Mucosa of stomach (tissue), 1 donor: Measurements from ENCODE around the gene PRSS22.

Experiments used
- H3K27me3 ChIP-seq: one replicate; pipeline ENCODE4 v1.7.0; 2013; ENCODE audit warnings: mild to moderate bottlenecking, low read length; ENCODE audit not compliant: control insufficient read depth, insufficient read depth
- H3K36me3 ChIP-seq: one replicate; pipeline ENCODE4 v1.7.0; 2013; ENCODE audit warnings: low read length; ENCODE audit not compliant: control insufficient read depth, insufficient read depth
- H3K4me1 ChIP-seq: one replicate; pipeline ENCODE4 v1.7.0; 2013; ENCODE audit warnings: mild to moderate bottlenecking, low read length; ENCODE audit not compliant: control insufficient read depth, insufficient read depth
- H3K4me3 ChIP-seq: one replicate; pipeline ENCODE4 v1.7.0; 2013; ENCODE audit warnings: low read length
- H3K9ac ChIP-seq: one replicate; pipeline ENCODE4 v1.7.0; 2013; ENCODE audit warnings: mild to moderate bottlenecking, low read length, moderate library complexity
- H3K9me3 ChIP-seq: one replicate; pipeline ENCODE4 v1.7.0; 2013; ENCODE audit warnings: mild to moderate bottlenecking, low read length, moderate library complexity; ENCODE audit not compliant: control insufficient read depth
- donor health status: Pancreatic carcinoma.

PRSS22 gene

DNA sequence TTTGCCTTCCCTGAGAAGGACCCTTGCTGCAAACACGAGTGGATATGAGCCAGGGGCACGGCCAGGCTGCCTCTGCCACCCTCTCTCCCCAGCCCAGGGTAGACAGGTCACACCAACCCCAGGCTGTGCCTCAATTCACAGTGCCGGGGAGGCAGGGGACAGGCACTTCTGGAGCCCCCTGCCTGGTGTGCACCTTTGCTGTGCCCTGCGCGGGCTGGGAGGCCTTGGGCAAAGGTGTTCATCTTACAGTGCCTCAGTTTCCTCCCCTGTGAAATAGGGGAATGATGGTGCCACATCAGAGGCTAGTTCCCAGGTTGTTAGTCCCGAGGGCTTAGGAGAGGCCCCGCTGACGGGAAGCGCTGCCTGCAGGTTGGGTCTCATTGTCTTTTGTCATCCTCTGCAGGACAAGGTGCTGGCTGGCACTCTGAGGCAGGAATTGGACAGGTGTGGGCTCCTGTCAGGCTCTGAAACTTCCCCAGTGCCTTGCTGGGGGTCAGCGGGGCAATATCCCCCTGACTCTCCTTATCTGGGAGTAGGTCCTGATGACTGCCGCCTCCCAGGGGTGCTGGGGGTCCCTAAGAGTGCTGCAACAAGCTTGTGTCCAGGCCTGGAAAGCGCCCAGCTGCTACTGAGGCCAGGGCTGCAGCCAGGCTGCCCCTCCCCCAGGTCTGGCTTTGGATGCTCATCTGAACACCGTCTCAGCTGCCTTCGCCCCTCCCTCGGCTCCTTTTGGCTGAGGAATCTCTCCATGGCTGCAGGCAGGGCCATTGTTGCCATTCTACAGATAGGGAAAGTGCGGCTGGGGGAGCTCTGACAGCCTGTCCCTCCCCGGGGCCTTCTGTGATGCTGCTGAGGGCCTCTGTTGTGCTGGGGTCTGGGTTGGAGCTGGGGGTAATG is 37.8 kb downstream of the PRSS22 start:
- Histone ChIP-seq H3K4me3 (no peak overlapping the region), H3K9me3 (no peaks in the 10 kb centered on the region), H3K4me1 (peaks cover 8% of the 10 kb centered on the region), H3K9ac (no peak overlapping the region), H3K36me3 (no peaks in the 10 kb centered on the region), H3K27me3 (peaks cover 5% of the 10 kb centered on the region)

DNA sequence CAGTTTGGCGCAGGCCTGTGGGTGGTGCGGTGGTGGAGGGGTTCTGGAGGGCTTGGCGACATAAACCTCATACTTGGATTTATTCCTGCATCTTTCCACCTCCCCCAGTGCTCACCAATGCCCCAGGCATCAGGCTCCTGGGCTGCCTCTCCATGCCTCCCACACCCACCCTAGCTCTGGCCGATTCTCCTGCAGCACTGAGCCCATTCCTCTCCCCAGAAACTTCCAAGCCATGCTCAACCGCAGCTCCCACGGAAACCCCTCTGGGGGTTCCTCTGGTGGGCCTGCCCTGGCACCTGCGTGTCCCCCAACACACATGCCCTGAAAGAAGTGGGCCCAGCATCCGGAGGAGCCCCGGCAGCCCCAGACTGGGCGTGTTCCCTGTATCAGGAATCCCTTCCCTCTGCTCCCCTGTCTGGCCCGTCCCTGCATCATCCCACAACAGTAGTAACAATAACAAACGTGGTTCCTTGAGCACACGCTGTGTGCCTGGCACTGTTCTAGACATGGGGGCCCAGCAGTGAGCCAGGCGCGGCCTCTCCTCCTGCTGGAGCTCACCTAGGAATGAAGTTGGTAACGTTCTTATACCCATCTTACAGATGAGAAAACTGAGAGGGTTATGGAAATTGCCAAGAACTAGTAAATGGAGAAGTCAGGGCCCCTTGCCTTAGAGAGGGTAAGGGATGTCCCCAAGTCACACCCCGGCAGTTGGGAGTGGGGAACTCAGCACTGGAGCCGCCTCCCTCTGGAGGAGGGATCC is 38.6 kb downstream of the PRSS22 start:
- no peak overlapping the region for H3K4me3 ChIP-seq
- H3K36me3 ChIP-seq = no peaks in the 10 kb centered on the region
- no peaks in the 10 kb centered on the region for H3K4me1 ChIP-seq
- peaks cover 6% of the 10 kb centered on the region for H3K27me3 ChIP-seq
- no peak overlapping the region for H3K9ac ChIP-seq
- no peaks in the 10 kb centered on the region for H3K9me3 ChIP-seq

DNA sequence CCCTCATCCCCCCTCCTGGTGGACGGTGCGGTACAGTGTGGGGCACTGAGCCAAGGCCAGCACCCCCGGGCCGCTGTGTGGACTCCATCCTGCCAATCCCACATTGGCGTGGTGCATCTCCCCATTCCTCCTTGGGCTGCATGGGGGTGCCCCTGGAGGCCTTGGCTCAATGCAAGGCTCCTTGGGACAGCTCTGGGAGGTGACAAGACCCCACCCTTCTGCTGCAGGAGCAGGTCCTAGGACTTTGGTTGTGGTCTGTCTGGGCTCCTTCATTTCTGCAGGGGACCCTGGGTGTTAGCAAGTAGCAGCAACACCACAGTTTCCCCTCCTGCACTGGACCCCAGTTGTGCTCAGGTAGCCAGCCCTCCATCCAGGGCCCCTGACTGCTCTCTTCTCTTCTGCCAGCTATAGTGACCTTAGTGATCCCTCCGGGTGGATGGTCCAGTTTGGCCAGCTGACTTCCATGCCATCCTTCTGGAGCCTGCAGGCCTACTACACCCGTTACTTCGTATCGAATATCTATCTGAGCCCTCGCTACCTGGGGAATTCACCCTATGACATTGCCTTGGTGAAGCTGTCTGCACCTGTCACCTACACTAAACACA is 39.6 kb downstream of the PRSS22 start:
- Histone ChIP-seq H3K4me1 (no peaks in the 10 kb centered on the region), H3K4me3 (no peak overlapping the region), H3K27me3 (peaks cover 6% of the 10 kb centered on the region), H3K36me3 (no peaks in the 10 kb centered on the region), H3K9ac (no peak overlapping the region), H3K9me3 (no peaks in the 10 kb centered on the region)

DNA sequence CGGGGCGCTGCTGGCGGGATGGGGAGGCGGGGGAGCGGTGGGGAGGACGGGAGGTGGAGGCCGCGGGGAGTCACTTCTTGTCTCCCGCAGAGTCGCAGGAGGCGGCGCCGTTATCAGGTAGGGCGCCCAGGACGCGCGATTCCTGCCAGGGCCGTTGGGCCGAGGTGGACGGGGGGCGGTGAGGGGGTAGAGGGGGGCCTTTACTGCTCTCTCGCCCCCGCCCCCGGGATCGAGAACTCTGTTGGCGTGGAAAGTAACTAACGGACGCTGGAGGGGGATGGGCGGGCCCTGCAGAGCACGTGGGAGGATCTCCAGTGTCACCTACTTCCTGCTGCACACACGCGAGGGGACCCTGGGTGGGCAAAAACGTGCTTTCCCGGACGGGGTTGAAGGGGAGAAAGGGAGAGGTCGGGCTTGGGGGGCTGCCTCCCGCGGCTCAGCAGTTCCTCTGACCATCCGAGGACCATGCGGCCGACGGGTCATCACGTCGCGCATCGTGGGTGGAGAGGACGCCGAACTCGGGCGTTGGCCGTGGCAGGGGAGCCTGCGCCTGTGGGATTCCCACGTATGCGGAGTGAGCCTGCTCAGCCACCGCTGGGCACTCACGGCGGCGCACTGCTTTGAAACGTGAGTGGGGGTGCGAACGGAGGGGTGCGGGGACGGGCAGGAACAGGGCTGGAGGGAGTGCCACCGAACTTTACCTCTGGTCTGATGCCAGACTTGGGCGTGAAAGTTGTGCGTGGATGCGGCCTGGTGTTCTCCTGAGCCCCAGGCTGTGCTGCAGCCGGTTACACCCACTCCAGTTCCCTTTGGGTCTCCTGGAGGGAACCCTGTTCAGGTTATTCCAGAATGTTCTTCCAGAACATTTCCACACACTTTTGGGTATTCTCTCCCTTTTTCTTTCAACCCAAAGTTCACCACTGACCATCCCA is 40.4 kb downstream of the PRSS22 start:
- no peak overlapping the region for H3K9ac ChIP-seq
- no peak overlapping the region for H3K4me3 ChIP-seq

DNA sequence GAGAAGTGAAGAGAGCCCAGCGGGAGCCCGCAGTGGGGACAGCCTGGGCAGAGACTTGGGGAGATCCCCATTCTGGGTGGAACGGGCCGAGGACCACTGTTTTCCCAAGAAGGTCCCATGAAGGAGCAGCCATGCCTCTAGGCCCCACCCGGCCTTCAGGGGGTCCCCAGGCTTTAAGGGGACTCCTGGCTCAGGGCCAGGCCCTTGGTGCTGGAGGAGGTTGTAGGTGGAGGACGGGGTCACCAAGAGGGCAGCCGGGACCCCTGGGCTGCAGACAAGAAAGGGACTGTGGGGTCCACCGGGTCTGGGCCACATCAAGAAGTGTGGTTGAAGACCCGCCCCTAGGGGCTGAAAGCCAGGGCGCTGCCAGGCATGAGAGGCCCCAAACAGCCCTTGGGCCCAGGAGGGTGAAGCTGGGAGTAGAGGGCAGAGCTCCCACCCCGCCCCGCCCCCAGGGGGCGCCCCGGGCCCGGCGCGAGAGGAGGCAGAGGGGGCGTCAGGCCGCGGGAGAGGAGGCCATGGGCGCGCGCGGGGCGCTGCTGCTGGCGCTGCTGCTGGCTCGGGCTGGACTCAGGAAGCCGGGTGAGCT is 41.1 kb downstream of the PRSS22 start, which contains the start of gene PRSS21:
Gene PRSS21 (plus strand): TSS at position 487 of the 589 bp plus-strand sequence. CDS start 32 bp downstream, at position 519.
- H3K9ac ChIP-seq = no peak within 1 kb of the TSS
- no peaks in the 10 kb centered on the region for H3K36me3 ChIP-seq
- H3K27me3 ChIP-seq = peaks cover 6% of the 10 kb centered on the region
- H3K9me3 ChIP-seq = no peaks in the 10 kb centered on the region
- no peak within 1 kb of the TSS for H3K4me3 ChIP-seq
- peaks cover 6% of the 10 kb centered on the region for H3K4me1 ChIP-seq

More for the DNA sequence above, 40.4 kb downstream of the PRSS22 start:
- Histone ChIP-seq H3K36me3 (no peaks in the 10 kb centered on the region), H3K9me3 (no peaks in the 10 kb centered on the region), H3K4me1 (no peaks in the 10 kb centered on the region), H3K27me3 (peaks cover 6% of the 10 kb centered on the region)

DNA sequence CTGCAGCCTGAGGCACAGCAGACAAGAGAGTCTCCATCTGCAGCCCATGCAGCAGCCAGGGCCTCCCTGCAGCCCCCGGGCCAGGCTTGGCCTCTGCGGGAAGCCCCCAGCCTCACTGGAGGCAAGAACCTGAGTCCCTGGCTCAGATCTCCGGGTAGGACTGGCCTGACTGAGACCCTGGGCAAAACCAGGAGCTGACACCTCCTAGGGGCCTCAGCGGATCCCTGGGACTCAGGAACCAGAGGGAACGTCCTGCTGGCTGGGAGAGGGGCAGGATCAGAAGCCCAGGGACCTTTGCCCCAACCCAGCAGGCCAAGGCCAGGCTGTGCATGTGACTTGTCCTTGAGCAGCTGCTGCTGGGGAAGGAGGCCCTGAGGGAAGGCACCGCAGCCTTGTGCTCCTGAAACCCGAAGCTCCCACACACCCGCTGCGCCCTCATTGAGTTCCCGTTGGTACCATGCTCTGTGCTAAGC is 42.6 kb downstream of the PRSS22 start:
- Histone ChIP-seq H3K27me3 (peaks cover 6% of the 10 kb centered on the region), H3K36me3 (no peaks in the 10 kb centered on the region), H3K9ac (no peak overlapping the region), H3K9me3 (no peaks in the 10 kb centered on the region), H3K4me3 (no peak overlapping the region), H3K4me1 (peaks cover 10% of the 10 kb centered on the region)

DNA sequence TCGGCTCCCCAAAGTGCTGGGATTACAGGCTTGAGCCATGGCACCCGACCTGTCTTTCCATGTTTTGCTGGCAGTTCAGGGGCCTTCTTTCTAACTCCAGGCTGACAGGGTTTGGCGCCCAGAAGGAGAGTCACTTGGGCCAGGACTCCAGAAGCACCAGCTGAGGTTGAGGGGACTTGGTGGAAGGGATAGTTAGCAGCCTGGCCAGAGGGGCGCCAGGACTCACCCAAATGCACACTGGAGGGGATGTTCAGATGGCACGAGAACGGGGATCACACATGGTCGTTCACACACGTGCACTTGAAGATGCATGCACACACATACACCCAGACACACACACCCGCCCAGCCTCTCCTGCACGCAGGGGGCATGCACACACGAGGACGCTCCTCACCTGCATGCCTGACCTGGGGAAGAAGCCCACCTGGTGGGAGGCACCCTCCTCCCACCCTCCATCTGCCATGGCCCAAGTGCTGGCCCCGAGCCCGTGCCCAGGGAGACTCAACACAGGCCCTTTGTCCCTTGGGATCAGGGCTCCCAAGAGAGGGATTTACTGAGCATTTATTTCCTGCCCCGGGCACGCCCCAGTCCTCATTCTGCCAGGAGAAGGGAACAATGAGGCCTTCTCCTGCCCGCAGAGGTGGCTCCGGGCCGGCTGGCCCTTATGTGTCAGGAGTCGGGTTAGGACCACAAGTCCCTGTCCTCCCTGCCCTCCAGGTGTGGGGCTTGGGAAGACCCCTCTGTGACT is 43.2 kb downstream of the PRSS22 start:
- Histone ChIP-seq H3K4me3 (no peak overlapping the region), H3K9me3 (no peaks in the 10 kb centered on the region), H3K27me3 (peaks cover 6% of the 10 kb centered on the region), H3K36me3 (no peaks in the 10 kb centered on the region), H3K4me1 (peaks cover 10% of the 10 kb centered on the region), H3K9ac (no peak overlapping the region)

DNA sequence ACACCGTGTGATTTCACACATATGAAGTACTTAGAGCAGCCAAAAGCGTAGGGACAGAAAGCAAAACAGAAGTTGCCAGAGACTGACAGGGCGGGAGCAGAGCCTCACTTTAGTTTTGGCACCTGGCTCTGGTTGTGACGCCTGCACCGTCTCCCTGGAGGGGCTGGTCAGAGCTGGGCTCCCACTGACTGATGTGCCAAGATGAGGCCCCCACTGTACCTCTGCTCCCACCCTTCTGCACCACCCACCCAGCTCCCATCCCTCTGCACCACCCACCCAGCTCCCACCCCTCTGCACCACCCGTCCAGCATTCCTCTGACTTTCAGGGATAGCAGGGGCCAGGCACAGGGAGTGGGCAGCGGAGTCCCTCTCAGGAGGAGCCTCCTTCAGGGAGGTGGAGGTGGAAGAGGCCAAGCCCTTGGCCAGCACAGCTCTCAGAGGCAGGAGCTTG is 44.2 kb downstream of the PRSS22 start:
- Histone ChIP-seq H3K4me1 (peaks cover 10% of the 10 kb centered on the region), H3K27me3 (peaks cover 6% of the 10 kb centered on the region), H3K36me3 (no peaks in the 10 kb centered on the region), H3K9ac (no peak overlapping the region), H3K4me3 (no peak overlapping the region), H3K9me3 (no peaks in the 10 kb centered on the region)

DNA sequence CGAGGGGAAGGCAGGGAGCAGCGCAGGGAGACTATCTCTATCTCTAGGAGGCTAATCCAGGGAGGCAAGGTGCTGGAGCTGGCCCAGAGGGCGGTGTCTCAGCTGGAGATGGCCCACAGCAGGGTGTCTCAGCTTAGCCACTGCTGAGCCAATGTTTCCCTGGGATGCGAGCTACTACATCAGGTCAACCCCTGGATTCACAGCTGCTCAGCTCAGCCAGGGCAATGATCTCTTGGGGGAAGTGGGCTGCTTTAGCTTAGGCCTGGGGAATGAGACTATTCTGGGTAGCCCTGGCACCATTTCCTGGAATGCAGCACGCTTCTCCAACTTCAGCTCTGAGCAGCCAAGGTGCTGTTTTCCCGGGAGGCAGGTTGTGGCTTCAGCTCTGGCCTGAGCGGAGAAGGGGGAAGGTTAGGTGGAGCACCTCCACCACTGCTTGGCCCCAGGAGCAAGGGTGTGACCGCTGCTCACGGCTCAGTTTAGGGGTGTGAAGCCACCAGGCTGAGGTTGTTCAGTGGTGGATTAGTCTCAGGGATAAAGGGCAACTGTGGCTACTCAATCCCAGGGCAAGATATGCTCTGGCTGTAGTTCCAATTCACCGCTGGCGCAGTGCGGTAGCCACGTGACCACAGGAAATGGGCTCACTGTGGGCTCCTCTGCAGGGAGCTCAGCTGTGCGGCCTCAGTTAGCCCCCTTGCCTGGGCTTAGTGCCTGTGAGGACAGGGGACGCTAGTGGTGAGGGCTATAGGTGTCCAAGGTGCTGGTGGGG is 46.1 kb downstream of the PRSS22 start:
- Histone ChIP-seq H3K4me1 (peaks cover 10% of the 10 kb centered on the region), H3K9me3 (no peaks in the 10 kb centered on the region), H3K27me3 (peaks cover 6% of the 10 kb centered on the region), H3K4me3 (no peak overlapping the region), H3K36me3 (no peaks in the 10 kb centered on the region), H3K9ac (peak overlapping the region; percentile 43)

DNA sequence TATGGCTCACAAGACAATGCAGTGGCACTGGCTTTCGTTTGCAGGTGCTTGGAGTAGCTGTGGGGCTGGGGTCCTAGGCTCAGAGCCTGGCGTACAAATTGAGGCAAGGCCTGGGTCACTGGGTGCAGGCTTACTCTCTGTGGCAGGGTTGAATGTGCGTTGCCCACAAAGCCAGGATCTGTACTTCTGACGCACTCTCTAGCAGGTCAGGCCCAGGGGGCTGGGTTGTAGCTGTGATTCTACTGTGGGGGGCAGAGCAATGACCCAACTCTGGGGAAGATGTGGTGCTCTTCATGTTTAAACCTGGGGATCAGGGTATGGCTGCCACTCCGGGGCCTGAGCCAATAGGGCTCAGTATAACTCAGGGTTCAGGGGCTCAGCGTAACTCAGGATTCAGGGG is 47.3 kb downstream of the PRSS22 start:
- no peak overlapping the region for H3K4me3 ChIP-seq
- H3K9me3 ChIP-seq = no peaks in the 10 kb centered on the region
- H3K36me3 ChIP-seq = no peaks in the 10 kb centered on the region
- no peak overlapping the region for H3K9ac ChIP-seq
- H3K27me3 ChIP-seq = peaks cover 4% of the 10 kb centered on the region
- peaks cover 10% of the 10 kb centered on the region for H3K4me1 ChIP-seq
